Measurements from ENCODE around the gene KRTAP10-5.
"Not testable (repeated sequence)": the region's sequence is repeated elsewhere in the genome, so short reads cannot be mapped to it uniquely, and the experiment has no call there.

KRTAP10-5 gene

GRCh38 chr21:44576025-44576420, 4.4 kb downstream of the KRTAP10-5 start:
- no peak overlapping the region for H3K4me3 ChIP-seq (replicated peaks; ENCODE audit: insufficient read depth, low read length)
- DNase-seq (ENCODE audit: low read depth in 1 of 2, low spot score in 1 of 2), result no peak
- TF ChIP-seq GABPA (IDR thresholded peaks at IDR 0.05; ENCODE audit: low read depth) (no peak), POLR2AphosphoS5 (IDR thresholded peaks at IDR 0.05; ENCODE audit: low read depth) (no peak), SPI1 (IDR thresholded peaks at IDR 0.05; ENCODE audit: borderline replicate concordance, low read depth) (no peak)
- TF ChIP-seq, protein P1, sequence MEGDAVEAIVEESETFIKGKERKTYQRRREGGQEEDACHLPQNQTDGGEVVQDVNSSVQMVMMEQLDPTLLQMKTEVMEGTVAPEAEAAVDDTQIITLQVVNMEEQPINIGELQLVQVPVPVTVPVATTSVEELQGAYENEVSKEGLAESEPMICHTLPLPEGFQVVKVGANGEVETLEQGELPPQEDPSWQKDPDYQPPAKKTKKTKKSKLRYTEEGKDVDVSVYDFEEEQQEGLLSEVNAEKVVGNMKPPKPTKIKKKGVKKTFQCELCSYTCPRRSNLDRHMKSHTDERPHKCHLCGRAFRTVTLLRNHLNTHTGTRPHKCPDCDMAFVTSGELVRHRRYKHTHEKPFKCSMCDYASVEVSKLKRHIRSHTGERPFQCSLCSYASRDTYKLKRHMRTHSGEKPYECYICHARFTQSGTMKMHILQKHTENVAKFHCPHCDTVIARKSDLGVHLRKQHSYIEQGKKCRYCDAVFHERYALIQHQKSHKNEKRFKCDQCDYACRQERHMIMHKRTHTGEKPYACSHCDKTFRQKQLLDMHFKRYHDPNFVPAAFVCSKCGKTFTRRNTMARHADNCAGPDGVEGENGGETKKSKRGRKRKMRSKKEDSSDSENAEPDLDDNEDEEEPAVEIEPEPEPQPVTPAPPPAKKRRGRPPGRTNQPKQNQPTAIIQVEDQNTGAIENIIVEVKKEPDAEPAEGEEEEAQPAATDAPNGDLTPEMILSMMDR (IDR thresholded peaks at IDR 0.05; ENCODE audit: insufficient read depth, low read length), result no peak
- TF ChIP-seq, protein P2, sequence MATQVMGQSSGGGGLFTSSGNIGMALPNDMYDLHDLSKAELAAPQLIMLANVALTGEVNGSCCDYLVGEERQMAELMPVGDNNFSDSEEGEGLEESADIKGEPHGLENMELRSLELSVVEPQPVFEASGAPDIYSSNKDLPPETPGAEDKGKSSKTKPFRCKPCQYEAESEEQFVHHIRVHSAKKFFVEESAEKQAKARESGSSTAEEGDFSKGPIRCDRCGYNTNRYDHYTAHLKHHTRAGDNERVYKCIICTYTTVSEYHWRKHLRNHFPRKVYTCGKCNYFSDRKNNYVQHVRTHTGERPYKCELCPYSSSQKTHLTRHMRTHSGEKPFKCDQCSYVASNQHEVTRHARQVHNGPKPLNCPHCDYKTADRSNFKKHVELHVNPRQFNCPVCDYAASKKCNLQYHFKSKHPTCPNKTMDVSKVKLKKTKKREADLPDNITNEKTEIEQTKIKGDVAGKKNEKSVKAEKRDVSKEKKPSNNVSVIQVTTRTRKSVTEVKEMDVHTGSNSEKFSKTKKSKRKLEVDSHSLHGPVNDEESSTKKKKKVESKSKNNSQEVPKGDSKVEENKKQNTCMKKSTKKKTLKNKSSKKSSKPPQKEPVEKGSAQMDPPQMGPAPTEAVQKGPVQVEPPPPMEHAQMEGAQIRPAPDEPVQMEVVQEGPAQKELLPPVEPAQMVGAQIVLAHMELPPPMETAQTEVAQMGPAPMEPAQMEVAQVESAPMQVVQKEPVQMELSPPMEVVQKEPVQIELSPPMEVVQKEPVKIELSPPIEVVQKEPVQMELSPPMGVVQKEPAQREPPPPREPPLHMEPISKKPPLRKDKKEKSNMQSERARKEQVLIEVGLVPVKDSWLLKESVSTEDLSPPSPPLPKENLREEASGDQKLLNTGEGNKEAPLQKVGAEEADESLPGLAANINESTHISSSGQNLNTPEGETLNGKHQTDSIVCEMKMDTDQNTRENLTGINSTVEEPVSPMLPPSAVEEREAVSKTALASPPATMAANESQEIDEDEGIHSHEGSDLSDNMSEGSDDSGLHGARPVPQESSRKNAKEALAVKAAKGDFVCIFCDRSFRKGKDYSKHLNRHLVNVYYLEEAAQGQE (IDR thresholded peaks at IDR 0.05; ENCODE audit: insufficient replicate concordance, low read depth), result no peak

DNA sequence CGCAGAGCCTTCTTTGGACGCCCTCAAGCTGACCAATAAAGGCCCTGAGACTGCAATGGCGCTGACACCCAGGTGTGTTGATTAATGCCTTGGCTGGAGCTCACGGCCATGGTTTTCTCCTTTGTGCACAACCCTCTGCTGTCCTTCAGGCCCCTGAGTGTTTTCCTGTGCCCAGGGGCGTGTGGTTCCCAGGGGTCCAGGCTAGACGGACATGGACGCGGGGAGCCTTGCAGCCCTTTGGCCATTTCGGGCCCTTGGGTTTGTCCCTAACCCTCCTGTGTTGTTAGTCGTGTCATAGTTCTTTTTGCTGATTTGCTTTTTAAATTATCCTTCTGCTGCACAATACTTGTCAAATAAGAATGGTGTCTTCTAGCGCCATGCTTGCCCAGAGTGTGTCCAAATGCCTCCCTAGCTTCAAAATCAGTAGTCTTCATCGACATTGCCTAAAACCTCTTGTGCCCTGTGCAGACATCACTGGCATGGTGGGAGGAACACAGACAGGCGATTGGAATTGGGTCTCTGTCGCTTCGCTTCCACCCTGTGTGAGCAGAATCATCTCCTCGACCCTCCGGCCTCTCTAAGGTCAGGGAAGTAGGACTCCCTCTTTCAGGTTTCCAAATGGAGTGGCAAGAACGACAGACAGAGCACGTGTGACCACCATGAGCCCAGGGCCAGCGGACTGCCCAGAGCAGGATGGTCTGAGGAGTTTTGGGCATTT, 4.9 kb downstream of the KRTAP10-5 start:
- H3K4me3 ChIP-seq (replicated peaks; ENCODE audit: insufficient read depth, low read length), result no peak overlapping the region
- H3K27me3 ChIP-seq (ENCODE audit: insufficient read depth, poor library complexity, severe bottlenecking), result no peaks in the 10 kb centered on the region
- no peak for TF ChIP-seq SPI1 (IDR thresholded peaks at IDR 0.05; ENCODE audit: borderline replicate concordance, low read depth)
- no peak for TF ChIP-seq GABPA (IDR thresholded peaks at IDR 0.05; ENCODE audit: low read depth)
- TF ChIP-seq, protein P2 (IDR thresholded peaks at IDR 0.05; ENCODE audit: insufficient replicate concordance, low read depth), result no peak
- TF ChIP-seq, protein P1 (IDR thresholded peaks at IDR 0.05; ENCODE audit: insufficient read depth, low read length), result no peak
- TF ChIP-seq POLR2AphosphoS5 (IDR thresholded peaks at IDR 0.05; ENCODE audit: low read depth), result no peak
- DNase-seq (ENCODE audit: low read depth in 1 of 2, low spot score in 1 of 2), result no peak
- no peak overlapping the region for H3K27ac ChIP-seq (replicated peaks)

More at GRCh38 chr21:44576025-44576420, 4.4 kb downstream of the KRTAP10-5 start:
- no peak overlapping the region for H3K27ac ChIP-seq (replicated peaks)
- no peaks in the 10 kb centered on the region for H3K27me3 ChIP-seq (ENCODE audit: insufficient read depth, poor library complexity, severe bottlenecking)

DNA sequence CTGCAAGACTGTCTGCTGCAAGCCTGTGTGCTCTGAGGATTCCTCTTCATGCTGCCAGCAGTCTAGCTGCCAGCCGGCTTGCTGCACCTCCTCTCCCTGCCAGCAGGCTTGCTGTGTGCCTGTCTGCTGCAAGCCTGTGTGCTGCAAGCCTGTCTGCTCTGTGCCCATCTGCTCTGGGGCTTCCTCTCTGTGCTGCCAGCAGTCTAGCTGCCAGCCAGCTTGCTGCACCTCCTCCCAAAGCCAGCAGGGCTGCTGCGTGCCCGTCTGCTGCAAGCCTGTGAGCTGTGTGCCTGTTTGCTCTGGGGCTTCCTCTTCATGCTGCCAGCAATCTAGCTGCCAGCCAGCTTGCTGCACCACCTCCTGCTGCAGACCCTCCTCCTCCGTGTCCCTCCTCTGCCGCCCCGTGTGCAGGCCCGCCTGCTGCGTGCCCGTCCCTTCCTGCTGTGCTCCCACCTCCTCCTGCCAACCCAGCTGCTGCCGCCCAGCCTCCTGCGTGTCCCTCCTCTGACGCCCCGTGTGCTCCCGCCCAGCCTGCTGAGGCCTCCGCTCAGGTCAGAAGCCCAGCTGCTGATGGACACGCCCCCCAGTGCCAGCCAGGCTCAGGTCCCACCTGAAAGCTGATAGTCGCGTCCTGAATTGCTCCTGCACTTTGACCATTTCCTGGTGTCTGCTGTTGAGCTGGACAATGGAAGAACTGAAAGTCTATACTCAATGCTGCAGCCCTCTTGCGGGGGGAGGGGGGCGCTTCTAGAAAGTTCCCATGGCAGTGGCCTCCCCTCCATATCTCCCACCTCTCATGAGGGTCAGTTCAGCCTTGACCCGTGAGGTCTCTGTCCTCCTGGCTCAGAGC, 5.7 kb downstream of the KRTAP10-5 start:
- Histone ChIP-seq H3K4me3 (replicated peaks; ENCODE audit: insufficient read depth, low read length) (no peak overlapping the region), H3K27me3 (ENCODE audit: insufficient read depth, poor library complexity, severe bottlenecking) (no peaks in the 10 kb centered on the region), H3K27ac (replicated peaks) (no peak overlapping the region)
- no peak for TF ChIP-seq SPI1 (IDR thresholded peaks at IDR 0.05; ENCODE audit: borderline replicate concordance, low read depth)
- no peak for TF ChIP-seq GABPA (IDR thresholded peaks at IDR 0.05; ENCODE audit: low read depth)
- no peak for TF ChIP-seq POLR2AphosphoS5 (IDR thresholded peaks at IDR 0.05; ENCODE audit: low read depth)
- TF ChIP-seq, protein P2 (IDR thresholded peaks at IDR 0.05; ENCODE audit: insufficient replicate concordance, low read depth), result no peak
- TF ChIP-seq, protein P1 (IDR thresholded peaks at IDR 0.05; ENCODE audit: insufficient read depth, low read length), result no peak
- DNase-seq (ENCODE audit: low read depth in 1 of 2, low spot score in 1 of 2), result no peak

DNA sequence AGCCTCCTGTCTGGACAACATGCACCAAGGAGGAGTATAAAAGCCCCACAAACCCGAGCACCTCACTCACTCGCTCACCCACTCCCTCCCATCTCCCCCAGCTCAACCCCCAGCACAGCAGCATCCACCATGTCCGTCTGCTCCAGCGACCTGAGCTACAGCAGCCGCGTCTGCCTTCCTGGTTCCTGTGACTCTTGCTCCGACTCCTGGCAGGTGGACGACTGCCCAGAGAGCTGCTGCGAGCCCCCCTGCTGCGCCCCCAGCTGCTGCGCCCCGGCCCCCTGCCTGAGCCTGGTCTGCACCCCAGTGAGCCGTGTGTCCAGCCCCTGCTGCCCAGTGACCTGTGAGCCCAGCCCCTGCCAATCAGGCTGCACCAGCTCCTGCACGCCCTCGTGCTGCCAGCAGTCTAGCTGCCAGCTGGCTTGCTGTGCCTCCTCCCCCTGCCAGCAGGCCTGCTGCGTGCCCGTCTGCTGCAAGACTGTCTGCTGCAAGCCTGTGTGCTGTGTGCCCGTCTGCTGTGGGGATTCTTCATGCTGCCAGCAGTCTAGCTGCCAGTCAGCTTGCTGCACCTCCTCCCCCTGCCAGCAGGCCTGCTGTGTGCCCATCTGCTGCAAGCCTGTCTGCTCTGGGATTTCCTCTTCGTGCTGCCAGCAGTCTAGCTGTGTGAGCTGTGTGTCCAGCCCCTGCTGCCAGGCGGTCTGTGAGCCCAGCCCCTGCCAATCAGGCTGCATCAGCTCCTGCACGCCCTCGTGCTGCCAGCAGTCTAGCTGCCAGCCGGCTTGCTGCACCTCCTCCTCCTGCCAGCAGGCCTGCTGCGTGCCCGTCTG, 6.6 kb downstream of the KRTAP10-5 start, which contains the start of gene KRTAP10-4:
KRTAP10-4 (plus strand) TSS at position 100 of the 827 bp plus-strand sequence; CDS start at position 130, 30 bp downstream.
- DNase-seq (ENCODE audit: low read depth in 1 of 2, low spot score in 1 of 2); H3K4me3 ChIP-seq (replicated peaks; ENCODE audit: insufficient read depth, low read length); H3K27me3 ChIP-seq (ENCODE audit: insufficient read depth, poor library complexity, severe bottlenecking); H3K27ac ChIP-seq (replicated peaks): not testable (repeated sequence)

Data from HL-60 (cell line).